ENCODE measurements around the gene SMG7. TPM values are rescaled to one million over a fixed set of nuclear protein-coding genes. Genes with fewer than 3 reads are reported as not detected.

SMG7 gene
- total and polyA plus RNA-seq, 2 donors (not counting 3 experiments of a cell fraction or from before 2014, with no cell fraction given), result 25.4 to 47.1 TPM

DNA sequence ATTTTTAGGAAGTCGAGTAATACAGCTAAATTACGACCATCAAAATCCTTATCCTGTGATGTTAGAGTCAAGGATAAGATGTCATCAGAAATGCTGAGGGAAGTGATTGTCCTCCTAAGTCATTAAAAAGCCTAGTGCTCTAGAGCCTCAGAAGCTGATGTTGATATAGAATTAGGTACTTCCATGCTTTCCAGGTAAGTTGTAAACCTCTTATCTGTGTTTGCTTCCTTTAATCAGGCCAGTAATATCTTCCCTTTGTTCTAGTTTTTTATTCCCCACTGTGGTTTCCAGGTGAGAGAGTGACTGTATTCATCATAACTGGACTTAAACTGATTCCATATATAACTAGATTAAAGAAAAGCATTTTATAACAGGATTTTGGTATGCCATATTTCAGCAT, 44.4 kb downstream of the SMG7 start:
- Histone ChIP-seq H3K9me1 (replicated peaks; ENCODE audit: control insufficient read depth, extremely low read depth, insufficient read depth, low read length) (no peaks in the 10 kb centered on the region), H4K20me1 (replicated peaks; ENCODE audit: control insufficient read depth, extremely low read depth, insufficient read depth, low read length) (peaks cover 2% of the 10 kb centered on the region), H3K79me2 (ENCODE audit: control insufficient read depth, insufficient read depth, low read length) (peaks cover 10% of the 10 kb centered on the region), H3K27me3 (ENCODE audit: control insufficient read depth in 2 of 2, insufficient read depth in 2 of 2, low read length in 2 of 2) (no peaks in the 10 kb centered on the region), H3K4me1 (ENCODE audit: control insufficient read depth, extremely low read depth, insufficient read depth, low read length) (peaks cover 39% of the 10 kb centered on the region), H3K4me3 (replicated peaks in 1 of 3; ENCODE audit: insufficient read depth in 1 of 3, low read depth in 1 of 3, low read length in 3 of 3) (no peak overlapping the region), H3K9ac (replicated peaks; ENCODE audit: extremely low read depth, insufficient read depth, low read length) (no peak overlapping the region), H3K27ac (ENCODE audit: insufficient read depth, low read depth, low read length) (no peak overlapping the region), H3K9me3 (replicated peaks; ENCODE audit: control insufficient read depth, insufficient read depth, low read length) (no peaks in the 10 kb centered on the region), H3K4me2 (ENCODE audit: insufficient read depth, low read length) (no peak overlapping the region), H2AFZ (ENCODE audit: low read depth, low read length) (no peak overlapping the region), H3K36me3 (ENCODE audit: control insufficient read depth in 2 of 2, extremely low read depth in 1 of 2, insufficient read depth in 2 of 2, low read length in 2 of 2) (peaks cover 0 to 5% of the 10 kb centered on the region in 2 experiments)
- intact Hi-C loops (cut with micrococcal nuclease) (loop anchor here (1.0 kb wide), 1 partner anchor 8 kb away; no protein-coding TSS in a partner anchor), dilution Hi-C loops (cut with MboI; ENCODE audit: extremely low pct_ligation_motif_present, low sequenced_read_pairs) (no loop called here)
- no TSS peak for BruUV-seq (replicated peaks)
- CTCF ChIA-PET, result no interaction called here
- FAIRE-seq (no peak), DNase-seq (ENCODE audit: low read depth, low spot score) (no peak)
- POLR2A ChIA-PET, result no interaction called here
- no peak for TF ChIP-seq JUN (IDR thresholded peaks at IDR 0.05; ENCODE audit: borderline replicate concordance, insufficient read depth, insufficient read length, low read depth)
- no peak for TF ChIP-seq FOS (IDR thresholded peaks at IDR 0.05; ENCODE audit: borderline replicate concordance, insufficient read depth, low read length)
- no peak for TF ChIP-seq MYC (IDR thresholded peaks at IDR 0.05; ENCODE audit: low read depth, low read length)
- no peak for TF ChIP-seq EZH2 (IDR thresholded peaks at IDR 0.05; ENCODE audit: borderline replicate concordance, low read depth, low read length, severe bottlenecking)
- no peak for TF ChIP-seq GATA2 (IDR thresholded peaks at IDR 0.05; ENCODE audit: insufficient read depth, insufficient read length, low read depth, low read length)
- no peak for TF ChIP-seq POLR2A (IDR thresholded peaks at IDR 0.05; ENCODE audit: low read depth, low read length)
- TF ChIP-seq, protein P1, sequence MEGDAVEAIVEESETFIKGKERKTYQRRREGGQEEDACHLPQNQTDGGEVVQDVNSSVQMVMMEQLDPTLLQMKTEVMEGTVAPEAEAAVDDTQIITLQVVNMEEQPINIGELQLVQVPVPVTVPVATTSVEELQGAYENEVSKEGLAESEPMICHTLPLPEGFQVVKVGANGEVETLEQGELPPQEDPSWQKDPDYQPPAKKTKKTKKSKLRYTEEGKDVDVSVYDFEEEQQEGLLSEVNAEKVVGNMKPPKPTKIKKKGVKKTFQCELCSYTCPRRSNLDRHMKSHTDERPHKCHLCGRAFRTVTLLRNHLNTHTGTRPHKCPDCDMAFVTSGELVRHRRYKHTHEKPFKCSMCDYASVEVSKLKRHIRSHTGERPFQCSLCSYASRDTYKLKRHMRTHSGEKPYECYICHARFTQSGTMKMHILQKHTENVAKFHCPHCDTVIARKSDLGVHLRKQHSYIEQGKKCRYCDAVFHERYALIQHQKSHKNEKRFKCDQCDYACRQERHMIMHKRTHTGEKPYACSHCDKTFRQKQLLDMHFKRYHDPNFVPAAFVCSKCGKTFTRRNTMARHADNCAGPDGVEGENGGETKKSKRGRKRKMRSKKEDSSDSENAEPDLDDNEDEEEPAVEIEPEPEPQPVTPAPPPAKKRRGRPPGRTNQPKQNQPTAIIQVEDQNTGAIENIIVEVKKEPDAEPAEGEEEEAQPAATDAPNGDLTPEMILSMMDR (IDR thresholded peaks at IDR 0.05; ENCODE audit: extremely low read depth in 1 of 2, insufficient read depth in 1 of 2, low read depth in 1 of 2, low read length in 2 of 2), result no peak
- TF ChIP-seq, protein P2, sequence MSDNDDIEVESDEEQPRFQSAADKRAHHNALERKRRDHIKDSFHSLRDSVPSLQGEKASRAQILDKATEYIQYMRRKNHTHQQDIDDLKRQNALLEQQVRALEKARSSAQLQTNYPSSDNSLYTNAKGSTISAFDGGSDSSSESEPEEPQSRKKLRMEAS (IDR thresholded peaks at IDR 0.05; ENCODE audit: insufficient read depth, insufficient read length), result no peak
- TF ChIP-seq POLR2AphosphoS5 (IDR thresholded peaks at IDR 0.05; ENCODE audit: insufficient read depth, low read depth, low read length), result no peak
